Fibroblast of lung (primary cell): ENCODE measurements around the gene PLEKHB2. TPM values are rescaled to one million over a fixed set of nuclear protein-coding genes. Genes with fewer than 3 reads are reported as not detected.

Experiments used
- DNase-seq, 2 donors: peaks; one replicate each; pipeline versions ENCODE4 v3.0.0 to v3.0.0-alpha.2; 2010; ENCODE audit warnings: low read depth in 2 of 2
- H2AFZ ChIP-seq: 2 replicates; pipeline ENCODE4 v1.5.1; 2012; ENCODE audit warnings: low read length, control low read depth, inconsistent platforms
- H3K27ac ChIP-seq: 2 replicates; pipeline ENCODE4 v1.5.1; 2011; ENCODE audit warnings: low read length, control low read depth; ENCODE audit not compliant: insufficient read depth
- H3K27me3 ChIP-seq: 2 replicates; pipeline ENCODE4 v1.5.1; 2011; ENCODE audit warnings: mild to moderate bottlenecking, low read length; ENCODE audit not compliant: control insufficient read depth, insufficient read depth
- H3K36me3 ChIP-seq: 2 replicates; pipeline ENCODE4 v1.5.1; 2011; ENCODE audit warnings: low read length; ENCODE audit not compliant: control insufficient read depth, insufficient read depth
- H3K4me1 ChIP-seq: 2 replicates; pipeline ENCODE4 v1.5.1; 2011; ENCODE audit warnings: low read length; ENCODE audit not compliant: control insufficient read depth, insufficient read depth; ENCODE audit errors: extremely low read depth
- H3K4me2 ChIP-seq: 2 replicates; pipeline ENCODE4 v1.5.1; 2011; ENCODE audit warnings: low read length, control low read depth; ENCODE audit not compliant: insufficient read depth; ENCODE audit errors: extremely low read depth
- H3K4me3 ChIP-seq, 4 experiments: fragments of 200-600 bp in 1 of 4; sonication (generic) in 1 of 4; replicated peaks in 1 of 4; 2 replicates each; pipeline ENCODE4 v1.5.1; 2011 to 2016; ENCODE audit warnings: low read length in 4 of 4, low read depth in 3 of 4, mild to moderate bottlenecking in 3 of 4, control low read depth in 2 of 4, inconsistent platforms in 1 of 4, mixed read lengths in 1 of 4; ENCODE audit not compliant: insufficient read depth in 1 of 4; ENCODE audit errors: control extremely low read depth in 1 of 4
- H3K79me2 ChIP-seq: 2 replicates; pipeline ENCODE4 v1.5.1; 2012; ENCODE audit warnings: mild to moderate bottlenecking, low read length, inconsistent platforms; ENCODE audit not compliant: control insufficient read depth, insufficient read depth
- H3K9ac ChIP-seq: 2 replicates; pipeline ENCODE4 v1.5.1; 2011; ENCODE audit warnings: mild to moderate bottlenecking, low read length, control low read depth; ENCODE audit not compliant: insufficient read depth
- H3K9me3 ChIP-seq: 2 replicates; pipeline ENCODE4 v1.5.1; 2012; ENCODE audit warnings: low read depth, low read length; ENCODE audit not compliant: control insufficient read depth, insufficient read depth
- H4K20me1 ChIP-seq: 2 replicates; pipeline ENCODE4 v1.5.1; 2011; ENCODE audit warnings: low read length; ENCODE audit not compliant: control insufficient read depth, insufficient read depth; ENCODE audit errors: extremely low read depth
- EZH2 ChIP-seq: IDR thresholded peaks from 2 replicates; pipeline ENCODE4 v1.5.1; 2012; ENCODE audit warnings: low read length, control low read depth, mild to moderate bottlenecking; ENCODE audit errors: missing control alignments
- polyA plus RNA-seq, 2 donors: library from polyadenylated mRNA; depleted of rRNA in 1 of 2; stranded (reverse) in 1 of 2; unstranded in 1 of 2; fragments of >200 nt; gene quantifications; 2 replicates each; pipeline ENCODE4 v1.2.1, GENCODE V29; 2011 to 2012; ENCODE audit warnings: missing spikeins in 1 of 2
- total RNA-seq: library from RNA; depleted of rRNA; stranded (reverse); fragments of >200 nt; gene quantifications from 2 replicates; pipeline ENCODE4 v1.2.1, GENCODE V29; 2014
- TF ChIP-seq, protein P1 (sequence below), 2 donors: IDR thresholded peaks in 1 of 2; conservative IDR thresholded peaks in 1 of 2; 1 replicate in 1 of 2; 2 replicates in 1 of 2; pipeline ENCODE4 v1.5.1; 2011 to 2012; ENCODE audit warnings: low read length in 2 of 2, control low read depth in 1 of 2, inconsistent platforms in 1 of 2, low read depth in 1 of 2, mild to moderate bottlenecking in 1 of 2

The PLEKHB2 gene
- total and polyA plus RNA-seq, 2 donors (not counting 1 experiment from before 2014, with no cell fraction given), result 79.6 to 94.0 TPM

DNA sequence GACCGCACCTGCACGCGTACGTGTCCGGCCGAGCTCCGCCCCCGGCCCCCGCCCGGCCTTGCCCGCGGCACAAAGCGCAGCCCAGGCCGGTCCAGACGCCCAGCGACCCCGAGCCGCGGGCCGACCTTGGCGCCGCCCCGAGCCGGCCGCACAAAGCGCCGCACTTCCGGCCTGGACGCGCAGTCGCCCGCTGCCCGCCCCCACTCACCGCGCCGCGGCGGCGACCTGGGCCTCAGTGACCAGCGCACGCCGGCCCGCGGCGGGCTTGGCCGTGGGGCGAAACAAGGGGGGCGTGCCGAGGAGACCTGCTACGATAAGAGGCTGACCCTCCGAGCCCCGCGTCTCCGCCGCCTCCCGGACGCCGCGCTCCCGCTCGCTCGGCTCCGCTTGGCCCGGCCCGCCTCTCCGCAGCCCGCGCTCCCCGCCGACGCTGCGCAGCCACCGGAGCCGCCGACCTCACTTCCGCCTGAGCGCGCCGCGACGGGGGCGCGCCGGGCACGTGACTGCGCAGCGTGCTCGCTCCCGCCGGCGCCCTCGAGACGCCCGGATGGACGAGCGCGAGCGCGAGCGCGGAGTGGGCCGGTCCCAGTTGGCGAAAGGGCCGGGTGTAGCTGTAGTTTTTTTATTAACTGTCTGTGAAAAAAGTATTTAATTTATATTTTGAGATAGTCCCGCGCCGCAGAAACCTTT lies 12.0 kb upstream of the PLEKHB2 start, which contains the start of gene FAM168B:
Gene FAM168B (minus strand): TSS at position 455 of the 690 bp plus-strand sequence. CDS start 10,814 bp downstream, outside the sequence.
- Histone ChIP-seq H3K79me2 (peaks cover 46% of the 10 kb centered on the region), H3K27ac (peak within 1 kb of the TSS; percentile 88), H3K4me3 (peak within 1 kb of the TSS; percentile 84 to 92 (median 88)), H3K9ac (peak within 1 kb of the TSS; percentile 92), H3K4me1 (no peaks in the 10 kb centered on the region), H3K4me2 (peak within 1 kb of the TSS; percentile 92), H4K20me1 (no peaks in the 10 kb centered on the region), H2AFZ (peak within 1 kb of the TSS; percentile 80), H3K9me3 (no peaks in the 10 kb centered on the region), H3K27me3 (no peaks in the 10 kb centered on the region), H3K36me3 (peaks cover 2% of the 10 kb centered on the region)
- TF ChIP-seq, protein P1, sequence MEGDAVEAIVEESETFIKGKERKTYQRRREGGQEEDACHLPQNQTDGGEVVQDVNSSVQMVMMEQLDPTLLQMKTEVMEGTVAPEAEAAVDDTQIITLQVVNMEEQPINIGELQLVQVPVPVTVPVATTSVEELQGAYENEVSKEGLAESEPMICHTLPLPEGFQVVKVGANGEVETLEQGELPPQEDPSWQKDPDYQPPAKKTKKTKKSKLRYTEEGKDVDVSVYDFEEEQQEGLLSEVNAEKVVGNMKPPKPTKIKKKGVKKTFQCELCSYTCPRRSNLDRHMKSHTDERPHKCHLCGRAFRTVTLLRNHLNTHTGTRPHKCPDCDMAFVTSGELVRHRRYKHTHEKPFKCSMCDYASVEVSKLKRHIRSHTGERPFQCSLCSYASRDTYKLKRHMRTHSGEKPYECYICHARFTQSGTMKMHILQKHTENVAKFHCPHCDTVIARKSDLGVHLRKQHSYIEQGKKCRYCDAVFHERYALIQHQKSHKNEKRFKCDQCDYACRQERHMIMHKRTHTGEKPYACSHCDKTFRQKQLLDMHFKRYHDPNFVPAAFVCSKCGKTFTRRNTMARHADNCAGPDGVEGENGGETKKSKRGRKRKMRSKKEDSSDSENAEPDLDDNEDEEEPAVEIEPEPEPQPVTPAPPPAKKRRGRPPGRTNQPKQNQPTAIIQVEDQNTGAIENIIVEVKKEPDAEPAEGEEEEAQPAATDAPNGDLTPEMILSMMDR (conservative IDR thresholded peaks at IDR 0.05 in 1 of 2, IDR thresholded peaks at IDR 0.05 in 1 of 2; ENCODE audit: low read depth in 1 of 2, low read length in 2 of 2), result no peak
- TF ChIP-seq EZH2, result no peak
- peak; percentile 88 for DNase-seq

DNA sequence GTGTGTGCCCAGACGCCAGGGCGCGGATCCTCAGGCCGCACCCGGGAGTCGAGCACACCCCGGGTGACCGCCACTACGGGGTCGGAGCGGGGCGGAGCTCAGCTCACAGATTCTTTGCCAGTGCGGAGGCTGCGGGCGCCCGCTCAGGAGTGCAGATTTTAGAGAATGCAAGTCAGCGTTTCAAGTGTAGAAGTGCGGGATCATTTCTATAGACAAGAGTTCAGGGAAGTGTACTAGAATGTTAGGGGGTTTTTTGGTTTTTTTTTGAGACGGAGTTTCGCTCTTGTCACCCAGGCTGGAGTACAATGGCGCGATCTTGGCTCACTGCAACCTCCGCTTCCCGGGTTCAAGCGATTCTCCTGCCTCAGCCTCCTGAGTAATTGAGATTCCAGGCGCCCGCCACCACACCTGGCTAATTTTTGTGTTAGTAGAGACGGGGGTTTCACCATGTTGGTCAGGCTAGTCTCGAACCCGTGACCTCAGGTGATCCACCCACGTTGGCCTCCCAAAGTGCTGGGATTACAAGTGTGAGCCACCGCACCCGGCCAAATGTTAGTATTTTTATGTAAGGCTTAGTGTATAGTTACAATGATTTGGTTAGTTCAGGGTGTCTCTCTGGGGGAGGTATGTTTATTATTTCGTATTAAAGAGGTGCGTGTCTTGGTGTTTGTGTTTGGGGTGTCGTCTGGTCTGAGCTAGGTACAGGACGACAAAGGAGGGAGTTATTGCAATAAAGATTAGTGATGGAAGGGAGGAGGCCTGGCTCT lies 11.3 kb upstream of the PLEKHB2 start:
- Histone ChIP-seq H3K4me2 (peak overlapping the region; percentile 78), H3K36me3 (no peaks in the 10 kb centered on the region), H3K4me1 (no peaks in the 10 kb centered on the region), H3K9ac (peak overlapping the region; percentile 92), H3K4me3 (peak overlapping the region; percentile 81 to 92 (median 86)), H2AFZ (peak overlapping the region; percentile 80), H4K20me1 (no peaks in the 10 kb centered on the region), H3K27me3 (no peaks in the 10 kb centered on the region), H3K79me2 (peaks cover 39% of the 10 kb centered on the region), H3K9me3 (no peaks in the 10 kb centered on the region), H3K27ac (peak overlapping the region; percentile 88)
- TF ChIP-seq EZH2, result no peak
- TF ChIP-seq, protein P1 (conservative IDR thresholded peaks at IDR 0.05 in 1 of 2, IDR thresholded peaks at IDR 0.05 in 1 of 2; ENCODE audit: low read depth in 1 of 2, low read length in 2 of 2), result no peak
- no peak for DNase-seq
